Gastrocnemius medialis (tissue), 4 donors: ENCODE measurements around the gene POLH. TPM values are rescaled to one million over a fixed set of nuclear protein-coding genes. Genes with fewer than 3 reads are reported as not detected.
"Not testable (repeated sequence)": the region's sequence is repeated elsewhere in the genome, so short reads cannot be mapped to it uniquely, and the experiment has no call there.

Experiments used
- ATAC-seq, 2 donors: fragments of 150-250 bp; one replicate each; pipeline ENCODE4 v1.9.1; 2016
- DNase-seq, 2 donors: peaks; one replicate each; pipeline ENCODE4 v3.0.0-alpha.2; 2019
- H3K27ac ChIP-seq, 4 donors: fragments of 200-600 bp; sonication (generic); 1 replicate in 1 of 4; 2 replicates in 3 of 4; pipeline ENCODE4 v1.5.1; 2016 to 2018; ENCODE audit warnings: mild to moderate bottlenecking in 2 of 4, moderate library complexity in 1 of 4
- H3K27me3 ChIP-seq, 3 donors: fragments of 200-600 bp; sonication (generic) in 2 of 3; 1 replicate in 1 of 3; 2 replicates in 2 of 3; pipeline versions ENCODE4 v1.5.1 to v1.6.0; 2016 to 2019; ENCODE audit warnings: mild to moderate bottlenecking in 1 of 3, moderate library complexity in 1 of 3
- H3K36me3 ChIP-seq, 2 donors: fragments of 200-600 bp; sonication (generic) in 1 of 2; one replicate each; pipeline ENCODE4 v1.5.1; 2017 to 2018
- H3K4me1 ChIP-seq, 2 donors: fragments of 200-600 bp; sonication (generic) in 1 of 2; one replicate each; pipeline ENCODE4 v1.5.1; 2016 to 2017; ENCODE audit warnings: mild to moderate bottlenecking in 2 of 2
- H3K4me3 ChIP-seq, 4 donors: fragments of 200-600 bp; sonication (generic) in 3 of 4; 1 replicate in 1 of 4; 2 replicates in 3 of 4; pipeline ENCODE4 v1.5.1; 2016 to 2019; ENCODE audit warnings: mild to moderate bottlenecking in 2 of 4
- H3K9me3 ChIP-seq, 3 donors: fragments of 200-600 bp; sonication (generic) in 2 of 3; 1 replicate in 1 of 3; 2 replicates in 2 of 3; pipeline ENCODE4 v1.5.1; 2016 to 2019
- CTCF ChIP-seq, 5 experiments: fragments of 450-650 bp in 3 of 5; fragments of 200-600 bp in 2 of 5; sonication (generic) in 2 of 5; IDR thresholded peaks in 4 of 5; conservative IDR thresholded peaks in 1 of 5; 1 replicate in 4 of 5; 2 replicates in 1 of 5; pipeline ENCODE4 v1.5.1; 2016 to 2019; ENCODE audit warnings: antibody characterized with exemption in 5 of 5, mild to moderate bottlenecking in 3 of 5, moderate library complexity in 3 of 5
- POLR2A ChIP-seq, 2 donors: fragments of 450-650 bp; IDR thresholded peaks; one replicate each; pipeline ENCODE4 v1.6.1; 2017; ENCODE audit warnings: antibody characterized with exemption in 2 of 2, mild to moderate bottlenecking in 2 of 2, moderate library complexity in 2 of 2
- in situ Hi-C, 4 donors: fragments of 200-750 bp; cut with MboI; loops; one replicate each; pipeline versions ENCODE4 v1.15.0 to v1.8.0; 2017; ENCODE audit warnings: low sequenced_read_pairs in 4 of 4
- intact Hi-C: fragments of 100-400 bp; cut with DNase I; formaldehyde crosslinking; loops from one replicate; pipeline ENCODE4 v1.15.1; 2023; ENCODE audit warnings: low total_unique reads
- total RNA-seq, 4 donors: library from RNA; depleted of rRNA; stranded (reverse); fragments of >200 nt; gene quantifications; one replicate each; pipeline versions ENCODE4 v1.1.0 to v1.2.3, GENCODE V29; 2016

Gene POLH
- total RNA-seq, 4 donors from 2014 or later = 3.8 to 6.9 (median 5.3) TPM

GRCh38 chr6:43630980-43631619, 55.1 kb downstream of the POLH start:
- no peak overlapping the region for H3K4me3 ChIP-seq
- H3K27me3 ChIP-seq = no peaks in the 10 kb centered on the region
- intact Hi-C loops (no loop called here), in situ Hi-C loops (no loop called here)
- no peak for TF ChIP-seq CTCF (IDR thresholded peaks at IDR 0.05 in 4 of 5, conservative IDR thresholded peaks at IDR 0.05 in 1 of 5)
- no peak for TF ChIP-seq POLR2A (IDR thresholded peaks at IDR 0.05)
- H3K27ac ChIP-seq = peak overlapping the region; percentile 97 to 100 (median 100)
- H3K36me3 ChIP-seq = no peaks in the 10 kb centered on the region
- H3K4me1 ChIP-seq = peaks cover 26 to 29% of the 10 kb centered on the region in 2 donors
- ATAC-seq = no peak
- no peaks in the 10 kb centered on the region for H3K9me3 ChIP-seq
- DNase-seq = no peak

- in situ Hi-C loops, DNase-seq, H3K36me3 ChIP-seq, H3K9me3 ChIP-seq, H3K27ac ChIP-seq, H3K27me3 ChIP-seq, intact Hi-C loops, H3K4me3 ChIP-seq, ATAC-seq: not testable (repeated sequence)
- H3K4me1 ChIP-seq = peaks cover 31 to 35% of the 10 kb centered on the region in 2 donors
These were observed 57.0 kb downstream of the POLH start for GRCh38 chr6:43633002-43633401.

- Histone ChIP-seq H3K36me3 (peaks cover 0 to 22% of the 10 kb centered on the region in 2 donors), H3K9me3 (no peaks in the 10 kb centered on the region), H3K4me1 (peaks cover 34 to 42% of the 10 kb centered on the region in 2 donors), H3K27ac (peak overlapping the region; percentile 86 to 93 (median 90)), H3K4me3 (no peak overlapping the region), H3K27me3 (no peaks in the 10 kb centered on the region)
- no peak for TF ChIP-seq CTCF (IDR thresholded peaks at IDR 0.05 in 4 of 5, conservative IDR thresholded peaks at IDR 0.05 in 1 of 5)
- no peak for TF ChIP-seq POLR2A (IDR thresholded peaks at IDR 0.05)
- in situ Hi-C loops = no loop called here
- intact Hi-C loops = no loop called here
- DNase-seq = no peak
- ATAC-seq = no peak
These were observed 58.8 kb downstream of the POLH start for GRCh38 chr6:43634702-43635303.

GRCh38 chr6:43635387-43636307, 59.7 kb downstream of the POLH start, which contains the start of gene MAD2L1BP:
Gene MAD2L1BP, plus strand, starts transcription at chr6:43635840. Its CDS starts 36 bp downstream, at chr6:43635876.
- Histone ChIP-seq H3K27me3 (no peaks in the 10 kb centered on the region), H3K9me3 (no peaks in the 10 kb centered on the region), H3K4me3 (peak within 1 kb of the TSS; percentile 84 to 91 (median 88)), H3K4me1 (peaks cover 32 to 36% of the 10 kb centered on the region in 2 donors), H3K36me3 (peaks cover 0 to 30% of the 10 kb centered on the region in 2 donors), H3K27ac (peak within 1 kb of the TSS; percentile 86 to 93 (median 90))
- in situ Hi-C loops (no loop called here), intact Hi-C loops (no loop called here)
- ATAC-seq (peak; percentile 82), DNase-seq (peak; percentile 58 to 77)
- TF ChIP-seq POLR2A (IDR thresholded peaks at IDR 0.05) = peak; percentile 85 to 87
- TF ChIP-seq CTCF (IDR thresholded peaks at IDR 0.05 in 4 of 5, conservative IDR thresholded peaks at IDR 0.05 in 1 of 5) = peak in 1 of 5 experiments; percentile 15
